ENCODE results near the gene NELFA.
"Not testable (repeated sequence)": the region's sequence is repeated elsewhere in the genome, so short reads cannot be mapped to it uniquely, and the experiment has no call there.

The NELFA gene

GRCh38 chr4:2040391-2041238 is 31.8 kb upstream of the NELFA start:
- no peak for DNase-seq

GRCh38 chr4:2036866-2037265 is 28.1 kb upstream of the NELFA start:
- no peak for DNase-seq

DNA sequence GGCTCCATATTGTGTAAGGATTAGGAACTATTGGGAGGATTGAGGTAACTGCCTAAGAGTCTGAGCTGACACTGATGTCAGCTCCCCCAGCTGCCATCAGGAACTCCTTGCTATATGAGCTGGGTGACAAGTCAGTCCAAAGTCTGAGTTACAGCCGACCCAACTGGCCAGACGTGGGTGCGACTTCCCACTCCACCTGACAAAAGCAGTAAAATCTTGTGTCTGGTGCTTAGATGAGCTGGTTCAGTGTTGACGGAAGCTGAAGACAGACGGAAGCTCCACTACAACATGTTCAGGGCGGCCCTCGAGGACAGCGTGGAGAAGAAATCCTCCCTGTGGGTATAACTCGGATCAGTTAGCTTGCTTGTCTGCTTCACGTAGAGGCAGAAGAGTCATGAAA is 27.6 kb upstream of the NELFA start:
- DNase-seq, result no peak

DNA sequence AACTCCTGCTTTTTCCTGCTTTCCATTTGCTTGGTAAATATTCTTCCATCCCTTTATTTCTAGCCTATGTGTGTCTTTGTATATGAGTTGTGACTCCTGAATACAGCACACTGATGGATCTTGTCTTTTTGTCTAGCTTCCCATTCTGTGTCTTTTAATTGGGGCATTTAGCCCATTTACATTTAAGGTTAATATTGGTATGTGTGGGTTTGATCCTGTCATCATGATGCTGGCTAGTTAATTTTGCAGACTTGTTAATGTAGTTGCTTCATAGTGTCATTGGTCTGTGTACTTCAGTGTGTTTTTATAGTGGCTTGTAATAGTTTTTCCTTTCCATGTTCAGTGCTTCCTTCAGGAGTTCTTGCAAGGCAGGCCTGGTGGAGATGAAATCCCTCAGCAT is 22.4 kb upstream of the NELFA start:
- not testable (repeated sequence) for DNase-seq

GRCh38 chr4:2027120-2027519 is 18.3 kb upstream of the NELFA start:
- not testable (repeated sequence) for DNase-seq

- no peak for DNase-seq
Observed at GRCh38 chr4:2025817-2026216, 17.0 kb upstream of the NELFA start.

DNA sequence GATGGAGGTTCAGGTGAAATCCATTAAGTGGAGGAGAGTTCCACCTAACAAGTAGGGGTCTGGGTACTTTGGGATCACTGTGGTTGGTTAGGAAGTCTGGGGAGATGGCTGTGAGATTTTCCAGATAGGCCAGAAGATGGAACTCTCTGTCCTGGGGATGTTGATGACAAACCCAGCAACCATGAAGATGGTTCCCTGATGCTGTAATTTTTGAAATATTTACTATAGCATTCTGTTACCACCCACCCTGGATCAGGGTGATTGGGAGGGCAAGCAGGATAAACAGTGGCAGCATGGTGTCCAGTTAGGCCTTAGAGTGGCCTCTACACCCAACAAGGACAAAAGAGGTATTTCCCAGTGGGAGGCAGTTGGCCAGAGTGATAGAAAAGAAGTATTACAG is 15.9 kb upstream of the NELFA start:
- DNase-seq, result no peak

DNA sequence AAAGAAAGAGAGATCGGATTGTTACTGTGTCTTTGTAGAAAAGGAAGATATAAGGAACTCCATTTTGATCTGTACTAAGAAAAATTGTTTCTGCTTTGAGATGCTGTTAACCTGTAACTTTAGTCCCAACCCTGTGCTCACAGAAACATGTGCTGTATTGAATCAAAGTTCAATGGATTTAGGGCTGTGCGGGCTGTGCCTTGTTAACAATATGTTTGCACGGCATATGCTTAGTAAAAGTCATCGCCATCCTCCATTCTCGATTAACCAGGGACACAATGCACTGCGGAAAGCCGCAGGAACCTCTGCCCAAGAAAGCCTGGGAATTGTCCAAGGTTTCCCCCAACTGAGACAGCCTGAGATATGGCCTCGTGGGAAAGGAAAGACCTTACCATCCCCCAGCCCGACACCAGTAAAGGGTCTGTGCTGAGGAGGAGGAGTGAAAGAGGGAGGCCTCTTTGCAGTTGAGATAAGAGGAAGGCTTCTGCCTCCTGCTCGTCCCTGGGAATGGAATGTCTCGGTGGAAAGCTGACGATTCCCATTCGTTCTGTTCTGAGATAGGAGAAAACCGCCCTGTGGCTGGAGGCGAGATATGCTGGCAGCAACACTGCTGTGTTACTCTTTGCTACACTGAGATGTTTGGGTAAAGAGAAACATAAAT is 12.7 kb upstream of the NELFA start:
- DNase-seq, result not testable (repeated sequence)

DNA sequence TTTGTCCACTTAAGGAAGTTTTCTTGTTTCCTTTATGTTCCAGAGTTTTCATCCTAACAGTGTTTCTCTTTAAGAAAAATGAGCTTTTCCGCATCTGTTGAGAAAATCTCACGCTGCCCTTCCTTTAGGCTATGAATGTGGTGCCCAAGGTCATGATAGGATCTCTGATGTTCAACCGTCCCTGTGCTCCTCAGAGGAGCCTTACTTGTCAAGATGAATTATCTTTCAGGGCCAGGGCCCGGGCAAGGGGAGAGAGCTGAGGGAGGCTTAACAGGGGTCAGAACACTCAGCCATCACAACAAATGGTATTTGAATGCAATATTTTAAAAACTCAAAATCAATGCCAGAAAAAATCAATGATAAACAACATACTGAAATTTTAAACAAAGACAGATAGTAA is 6.2 kb upstream of the NELFA start:
- DNase-seq, result no peak

GRCh38 chr4:2011583-2011982 is 2.8 kb upstream of the NELFA start:
- no peak for DNase-seq

DNA sequence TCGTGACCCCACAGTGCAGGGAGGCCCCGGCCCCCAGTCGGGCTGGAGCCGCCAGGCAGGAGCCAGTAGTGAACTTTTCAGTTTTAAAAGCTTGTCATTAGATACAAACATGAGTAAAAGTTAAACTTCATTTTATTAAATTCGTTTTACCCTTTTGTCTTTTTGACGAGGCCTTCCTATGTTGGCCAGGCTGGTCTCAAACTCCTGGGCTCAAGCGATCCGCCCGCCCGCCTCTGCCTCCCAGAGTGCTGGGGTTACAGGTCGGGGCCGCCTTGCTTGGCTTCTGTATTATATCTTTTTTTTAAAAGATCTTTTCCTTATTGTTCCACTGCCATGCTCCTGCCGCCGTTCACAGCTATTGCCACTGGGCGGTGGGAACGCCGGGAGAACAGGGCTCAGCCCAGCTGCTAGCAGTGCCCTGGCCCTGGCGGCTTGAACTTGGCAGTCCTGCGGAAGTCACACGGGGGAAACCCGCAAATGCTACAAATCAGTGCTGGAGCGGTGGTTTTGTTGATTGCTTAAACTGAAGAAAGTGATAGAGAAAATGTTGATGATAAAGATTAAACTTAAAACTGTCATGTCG is 968 bp upstream of the NELFA start:
- peak; percentile 69 for DNase-seq

DNA sequence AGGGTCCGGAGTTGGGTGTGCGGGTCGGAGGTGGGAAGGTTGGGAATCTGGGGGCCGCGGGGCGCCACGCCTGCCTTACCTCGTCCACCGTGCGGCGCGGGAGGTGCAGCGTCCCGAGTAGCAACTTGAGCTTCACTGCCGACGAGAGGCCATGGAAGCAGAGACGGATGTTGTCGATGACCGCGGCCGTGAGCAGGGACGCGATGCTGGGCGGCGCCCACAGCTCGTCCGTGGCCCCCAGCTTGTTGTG is 178 bp downstream of the NELFA start:
- no peak for DNase-seq

GRCh38 chr4:2007804-2008670 is 737 bp downstream of the NELFA start:
- no peak for DNase-seq

DNA sequence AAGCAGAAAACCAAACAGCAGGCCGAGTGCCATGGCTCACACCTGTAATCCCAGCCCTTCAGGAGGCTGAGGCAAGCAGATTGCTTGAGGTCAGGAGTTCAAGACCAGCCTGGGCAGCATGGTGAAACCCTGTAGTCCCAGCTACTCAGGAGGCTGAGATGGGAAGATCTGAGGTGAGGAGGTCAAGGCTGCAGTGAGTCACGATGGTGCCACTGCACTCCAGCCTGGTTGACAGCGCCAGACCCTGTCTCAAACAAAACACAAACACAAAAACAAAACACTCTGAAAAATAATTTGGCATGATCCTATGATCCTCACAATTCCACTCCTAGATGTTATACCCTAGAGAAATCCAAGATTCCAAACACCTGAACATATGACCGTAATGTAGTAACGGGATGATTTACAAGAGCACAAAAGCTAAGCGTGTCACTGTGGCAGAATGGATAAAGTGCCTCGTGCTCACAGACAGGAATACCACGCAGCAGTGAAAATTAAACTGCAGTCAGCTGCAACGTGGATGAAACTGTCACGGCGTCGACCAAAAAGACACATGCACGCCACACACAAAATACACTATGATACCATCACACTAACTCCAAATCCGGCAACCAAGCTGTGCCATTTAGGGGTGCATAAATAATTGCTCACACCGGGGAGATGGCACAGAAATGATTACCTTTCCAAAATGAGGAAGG is 1.7 kb downstream of the NELFA start:
- no peak for DNase-seq

DNA sequence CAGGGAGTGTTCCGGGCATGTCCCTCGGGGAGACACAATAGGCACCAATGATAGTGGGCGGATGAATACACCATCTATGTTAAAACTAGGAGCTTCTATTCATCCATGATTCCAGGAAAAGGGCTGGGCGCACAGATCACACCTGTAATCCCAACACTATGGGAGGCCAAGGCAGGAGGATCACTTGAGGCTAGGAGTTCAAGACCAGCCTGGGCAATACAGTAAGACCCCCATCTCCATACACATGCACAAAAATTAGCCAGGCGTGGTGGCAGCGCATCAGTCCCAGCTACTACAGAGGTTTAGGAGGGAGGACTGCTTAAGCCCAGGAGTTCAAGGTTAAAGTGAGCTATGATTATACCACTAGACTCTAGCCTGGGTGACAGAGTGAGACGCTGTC is 2.4 kb downstream of the NELFA start:
- DNase-seq, result no peak

- DNase-seq, result not testable (repeated sequence)
Observed at GRCh38 chr4:2003361-2003760, 5.4 kb downstream of the NELFA start.

- not testable (repeated sequence) for DNase-seq
Observed at GRCh38 chr4:1999308-1999707, 9.5 kb downstream of the NELFA start.

GRCh38 chr4:1998296-1998695 is 10.5 kb downstream of the NELFA start:
- DNase-seq, result no peak

DNA sequence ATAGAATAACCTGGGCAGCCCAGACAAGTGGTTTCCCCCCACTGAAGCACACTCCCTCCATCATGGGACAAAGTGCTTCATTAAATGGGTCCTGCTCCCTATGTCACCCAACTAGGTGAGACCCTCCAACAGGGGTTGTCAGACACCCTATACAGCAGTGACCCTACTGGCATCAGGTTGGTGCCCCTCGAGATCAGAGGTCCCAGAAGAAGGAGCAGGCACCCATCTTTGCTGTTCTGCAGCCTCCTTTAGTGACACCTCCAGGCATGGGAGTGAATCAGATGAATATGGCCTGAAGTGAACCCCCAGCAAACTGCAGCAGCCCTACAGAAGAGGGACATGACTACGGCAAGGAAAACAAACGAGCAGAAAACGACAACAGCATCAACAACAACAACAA is 11.1 kb downstream of the NELFA start:
- no peak for DNase-seq

DNA sequence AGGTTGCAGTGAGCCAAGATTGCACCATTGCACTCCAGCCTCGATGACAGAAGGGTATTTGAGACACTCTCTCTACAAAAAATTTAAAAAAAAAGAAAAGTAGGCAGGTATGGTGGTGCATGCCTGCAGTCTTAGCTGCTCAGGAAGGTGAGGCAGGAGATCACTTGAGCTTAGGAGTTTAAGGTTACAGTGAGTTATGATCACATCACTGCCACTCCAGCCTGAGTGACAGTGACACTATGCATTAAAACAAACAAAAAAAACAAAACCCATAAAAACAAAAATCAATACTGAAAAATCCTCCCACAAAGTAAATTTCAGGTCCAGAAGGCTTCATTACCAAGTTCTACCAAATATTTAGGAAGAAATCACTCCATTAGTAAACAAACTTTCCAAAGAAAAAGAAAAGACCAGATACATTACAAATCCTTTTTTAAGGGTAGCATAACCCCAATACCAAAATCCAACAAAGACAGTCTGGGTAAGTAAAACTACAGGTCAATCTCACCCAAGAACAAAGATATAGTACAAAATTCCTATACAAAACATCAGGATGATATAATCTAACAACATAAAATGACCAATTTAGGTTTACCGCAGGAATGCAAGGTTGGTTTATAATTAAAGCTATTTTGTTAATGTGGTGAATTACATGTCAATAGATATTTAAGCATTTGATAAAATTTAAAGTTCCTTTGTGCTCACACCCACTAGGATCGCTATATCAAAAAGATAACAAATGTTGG is 11.7 kb downstream of the NELFA start:
- DNase-seq, result no peak

GRCh38 chr4:1994938-1995337 is 13.8 kb downstream of the NELFA start:
- DNase-seq, result no peak

Data from hematopoietic multipotent progenitor cell treated with erythropoietin and hydrocortisone succinate and interleukin-3 and kit ligand, for 8 days (in vitro differentiated cells).